K562 (cell line): ENCODE measurements around the gene DNAH9. TPM values are rescaled to one million over a fixed set of nuclear protein-coding genes. Genes with fewer than 3 reads are reported as not detected.

ENCODE experiments used
- ATAC-seq: fragments of 200-7000 bp; cut with Tn5 transposase; 3 replicates; pipeline ENCODE4 v1.9.1; 2020; ENCODE audit warnings: moderate library complexity
- BruUV-seq: library from RNA; stranded (reverse); fragments of 400-500 nt; replicated peaks from 2 replicates; lab custom pipeline; 2021; lab: Mats Ljungman, UMichigan
- CTCF ChIA-PET: fragments of 300-600 bp; formaldehyde crosslinking; extraction: SDS; loops from one replicate; lab custom pipeline; 2021; ENCODE audit warnings: low intra/inter-chr PET ratio; lab: Yijun Ruan, JAX
- POLR2A ChIA-PET: fragments of 300-600, 350-650 bp; sonication (Branson Sonifier 250); formaldehyde crosslinking; extraction: SDS; loops from one replicate; lab custom pipeline; 2021; ENCODE audit warnings: antibody characterized with exemption, inconsistent platforms; lab: Yijun Ruan, JAX
- DNase-seq, 4 experiments: peaks; one replicate each; pipeline versions ENCODE4 v3.0.0 to v3.0.0-alpha.2; 2011 to 2018; ENCODE audit warnings: low spot score in 3 of 4, mixed read lengths in 3 of 4; ENCODE audit errors: extremely low read depth in 1 of 4
- FAIRE-seq: peaks from 2 replicates; lab custom pipeline; 2011; peaks lifted over from hg19 to GRCh38; lab: Jason Lieb, UNC
- H2AFZ ChIP-seq: 2 replicates; pipeline ENCODE4 v1.6.0; 2011; ENCODE audit warnings: low read depth, low read length, control low read depth, inconsistent platforms
- H3K27ac ChIP-seq: fragments of 200-600 bp; 3 replicates; pipeline ENCODE4 v1.8.0; 2011; ENCODE audit warnings: low read depth, mild to moderate bottlenecking, control low read depth, inconsistent platforms, low read length, moderate library complexity, mixed read lengths; ENCODE audit errors: extremely low read depth
- H3K27me3 ChIP-seq, 2 experiments: fragments of 300-600 bp in 1 of 2; 2 replicates in 1 of 2; 3 replicates in 1 of 2; pipeline versions ENCODE4 v1.6.0 to v1.8.0; 2011; ENCODE audit warnings: inconsistent platforms in 2 of 2, low read length in 2 of 2, mild to moderate bottlenecking in 1 of 2, mixed read lengths in 1 of 2, moderate library complexity in 1 of 2; ENCODE audit not compliant: control insufficient read depth in 2 of 2, insufficient read depth in 2 of 2
- H3K36me3 ChIP-seq: fragments of 300-600 bp; 3 replicates; pipeline ENCODE4 v1.8.0; 2011; ENCODE audit warnings: mild to moderate bottlenecking, low read length, inconsistent platforms; ENCODE audit not compliant: control insufficient read depth, insufficient read depth
- H3K4me1 ChIP-seq, 2 experiments: fragments of 200-600 bp in 1 of 2; replicated peaks in 1 of 2; 2 replicates in 1 of 2; 3 replicates in 1 of 2; pipeline versions ENCODE4 v1.5.1 to v1.8.0; 2011; ENCODE audit warnings: inconsistent platforms in 2 of 2, low read length in 2 of 2, mild to moderate bottlenecking in 1 of 2, mixed read lengths in 1 of 2, moderate library complexity in 1 of 2; ENCODE audit not compliant: control insufficient read depth in 2 of 2, insufficient read depth in 2 of 2
- H3K4me2 ChIP-seq: 2 replicates; pipeline ENCODE4 v1.6.1; 2011; ENCODE audit warnings: low read length, control low read depth, inconsistent platforms, mixed read lengths; ENCODE audit not compliant: insufficient read depth
- H3K4me3 ChIP-seq: fragments of 200-600 bp; sonication (generic), shearing (Covaris generic); 2 replicates; pipeline ENCODE4 v1.5.1; 2016; ENCODE audit warnings: control low read depth, inconsistent platforms
- H3K79me2 ChIP-seq: fragments of 200-600 bp; 3 replicates; pipeline ENCODE4 v1.8.0; 2011; ENCODE audit warnings: low read length, inconsistent platforms; ENCODE audit not compliant: control insufficient read depth, insufficient read depth
- H3K9ac ChIP-seq, 2 experiments: 2 replicates each; pipeline versions ENCODE4 v1.6.0 to v1.6.1; 2011; ENCODE audit warnings: low read depth in 2 of 2, low read length in 2 of 2, control low read depth in 1 of 2, inconsistent platforms in 1 of 2, mild to moderate bottlenecking in 1 of 2, mixed read lengths in 1 of 2; ENCODE audit not compliant: insufficient read depth in 1 of 2
- H3K9me1 ChIP-seq: one replicate; pipeline ENCODE4 v1.6.0; 2011; ENCODE audit warnings: inconsistent platforms, mild to moderate bottlenecking, low read length, moderate library complexity; ENCODE audit not compliant: control insufficient read depth, insufficient read depth
- H3K9me3 ChIP-seq: replicated peaks from 2 replicates; pipeline ENCODE4 v1.5.1; 2011; ENCODE audit warnings: low read depth, low read length, inconsistent platforms; ENCODE audit not compliant: control insufficient read depth, insufficient read depth
- H4K20me1 ChIP-seq: replicated peaks from 2 replicates; pipeline ENCODE4 v1.6.1; 2011; ENCODE audit warnings: low read length, inconsistent platforms, mixed read lengths; ENCODE audit not compliant: control insufficient read depth, insufficient read depth
- EP400 ChIP-seq: fragments of 450-650 bp; IDR thresholded peaks from 2 replicates; pipeline ENCODE4 v1.6.1; 2017; ENCODE audit warnings: antibody characterized with exemption, mild to moderate bottlenecking, moderate library complexity
- HOXB6 ChIP-seq: fragments of 250-450 bp; sonication (Bioruptor Pico); IDR thresholded peaks from 2 replicates; pipeline ENCODE4 v1.5.1; 2022; ENCODE audit warnings: mild to moderate bottlenecking, borderline replicate concordance
- MCM3 ChIP-seq: fragments of 450-650 bp; IDR thresholded peaks from 2 replicates; pipeline ENCODE4 v1.6.1; 2016
- NUFIP1 ChIP-seq: fragments of 450-650 bp; IDR thresholded peaks from 2 replicates; pipeline ENCODE4 v1.6.1; 2018; ENCODE audit not compliant: partially characterized antibody
- PRMT5 ChIP-seq: sonication (generic); formaldehyde crosslinking; IDR thresholded peaks from 2 replicates; pipeline ENCODE4 v1.5.0; 2020; ENCODE audit warnings: missing genetic modification reagents
- TEAD1 ChIP-seq, 2 experiments: fragments of 450-650 bp in 1 of 2; sonication (generic) in 1 of 2; formaldehyde crosslinking; IDR thresholded peaks; 2 replicates each; pipeline versions ENCODE4 v1.4.0 to v1.8.0; 2020 to 2022; ENCODE audit warnings: mild to moderate bottlenecking in 2 of 2, missing genetic modification reagents in 1 of 2
- ZNF165 ChIP-seq: fragments of 250-450 bp; sonication (Bioruptor Pico); IDR thresholded peaks from 2 replicates; pipeline ENCODE4 v1.4.0; 2020; ENCODE audit warnings: borderline replicate concordance
- ZNF655 ChIP-seq: fragments of 250-450 bp; sonication (Bioruptor Pico); IDR thresholded peaks from 2 replicates; pipeline ENCODE4 v1.5.0; 2021
- ZNF764 ChIP-seq: fragments of 250-450 bp; sonication (Bioruptor Pico); IDR thresholded peaks from 2 replicates; pipeline ENCODE4 v1.4.0; 2020; ENCODE audit warnings: low read depth, mild to moderate bottlenecking, moderate library complexity
- ZNF830 ChIP-seq: fragments of 250-450 bp; sonication (Bioruptor Pico); IDR thresholded peaks from 2 replicates; pipeline ENCODE4 v1.5.0; 2021; ENCODE audit warnings: mild to moderate bottlenecking
- WGBS: fragments of 100-300 bp; shearing (Covaris generic); methylation state at CpG from one replicate; pipeline ENCODE4 v1.1.6; 2016; ENCODE audit warnings: low coverage, mixed read lengths; ENCODE audit not compliant: insufficient coverage; ENCODE audit errors: missing lambda C conversion rate; 5-methylcytosine and 5-hydroxymethylcytosine counted together
- in situ Hi-C: fragments of 300-500 bp; cut with MboI; formaldehyde crosslinking; loops from 4 replicates; pipeline ENCODE4 v1.15.0; 2018; ENCODE audit warnings: inconsistent platforms, mixed read lengths
- intact Hi-C: fragments of 100-400 bp; cut with micrococcal nuclease; formaldehyde crosslinking; loops from 2 replicates; pipeline ENCODE4 v1.14.2; 2022
- polyA plus RNA-seq, 8 experiments: library from polyadenylated mRNA; depleted of rRNA in 4 of 8; stranded (reverse) in 5 of 8; unstranded in 3 of 8; fragments of >200 nt; fragmentation: Nextera tagmentation in 2 of 8; fragmentation: Illumina TruSeq in 1 of 8; extraction: Ambion mirVana in 2 of 8; extraction: Trizol in 1 of 8; gene quantifications; 2 replicates each; pipeline versions ENCODE4 v1.2.1 to v1.2.3, GENCODE V29; 2011 to 2014; ENCODE audit warnings: inconsistent platforms in 1 of 8, missing spikeins in 1 of 8
- total RNA-seq, 7 experiments: library from RNA; depleted of rRNA in 6 of 7; stranded (reverse); fragments of >200 nt in 6 of 7; fragmentation: Illumina TruSeq in 2 of 7; extraction: Trizol in 2 of 7; gene quantifications; 2 replicates each; pipeline versions ENCODE4 v1.2.1 to v1.2.3, GENCODE V29; 2011 to 2021; ENCODE audit warnings: low replicate concordance in 1 of 7

DNAH9 gene
- total and polyA plus RNA-seq, 9 of the 15 experiments (the other 6 are each of a cell fraction or from before 2014, with no cell fraction given): not detected

GRCh38 chr17:11719203-11719602 is 120.9 kb downstream of the DNAH9 start:
- CTCF ChIA-PET: no interaction called here
- TF ChIP-seq ZNF830 (no peak), NUFIP1 (no peak), HOXB6 (CRISPR knock-in tag) (no peak), ZNF655 (no peak), ZNF764 (CRISPR knock-in tag) (no peak), ZNF165 (no peak)

GRCh38 chr17:11719856-11720255 is 121.6 kb downstream of the DNAH9 start:
- WGBS: 0% methylated on average over 6 of the region's 6 CpGs
- Histone ChIP-seq H3K79me2 (no peaks in the 10 kb centered on the region), H3K27ac (no peak overlapping the region), H3K9me1 (no peaks in the 10 kb centered on the region), H3K4me2 (no peak overlapping the region), H3K4me1 (no peaks in the 10 kb centered on the region), H3K27me3 (no peaks in the 10 kb centered on the region), H2AFZ (no peak overlapping the region), H3K4me3 (no peak overlapping the region), H3K9ac (no peak overlapping the region), H4K20me1 (no peaks in the 10 kb centered on the region), H3K36me3 (no peaks in the 10 kb centered on the region), H3K9me3 (no peaks in the 10 kb centered on the region)
- no peak for DNase-seq
- in situ Hi-C loops (no loop called here), intact Hi-C loops (no loop called here)
- CTCF ChIA-PET: no interaction called here
- no peak for ATAC-seq
- no peak for FAIRE-seq
- POLR2A ChIA-PET: no interaction called here
- TF ChIP-seq PRMT5 (CRISPR knock-in tag) (no peak), EP400 (no peak), MCM3 (no peak), TEAD1 (CRISPR knock-in tag; IDR thresholded peaks at IDR 0.05) (no peak)
- BruUV-seq: no TSS peak

More at GRCh38 chr17:11719203-11719602, 120.9 kb downstream of the DNAH9 start:
- WGBS: 0% methylated on average over 10 of the region's 11 CpGs
- no peaks in the 10 kb centered on the region for H4K20me1 ChIP-seq
- ATAC-seq (no peak), DNase-seq (no peak), FAIRE-seq (no peak)
- no peaks in the 10 kb centered on the region for H3K9me3 ChIP-seq
- H3K27me3 ChIP-seq: no peaks in the 10 kb centered on the region
- H3K27ac ChIP-seq: no peak overlapping the region
- no peaks in the 10 kb centered on the region for H3K79me2 ChIP-seq
- H3K9ac ChIP-seq: no peak overlapping the region
- in situ Hi-C loops (no loop called here), intact Hi-C loops (no loop called here)
- H3K9me1 ChIP-seq: no peaks in the 10 kb centered on the region
- no peaks in the 10 kb centered on the region for H3K4me1 ChIP-seq
- no peak overlapping the region for H2AFZ ChIP-seq
- BruUV-seq: no TSS peak
- H3K36me3 ChIP-seq: no peaks in the 10 kb centered on the region
- H3K4me2 ChIP-seq: no peak overlapping the region
- POLR2A ChIA-PET: no interaction called here
- no peak overlapping the region for H3K4me3 ChIP-seq
